Measurements from ENCODE around the gene OR1G1. TPM values are rescaled to one million over a fixed set of nuclear protein-coding genes. Genes with fewer than 3 reads are reported as not detected.
"Not testable (repeated sequence)": the region's sequence is repeated elsewhere in the genome, so short reads cannot be mapped to it uniquely, and the experiment has no call there.

Gene OR1G1
- not detected in 3 replicates for total RNA-seq
- long read RNA-seq: 0 reads

- Mint-ChIP-seq H3K9me3 (ENCODE audit: low read depth) (no peaks in the 10 kb centered on the region), H3K4me3 (ENCODE audit: unreplicated experiment) (no peak within 1 kb of the TSS), H3K36me3 (ENCODE audit: low read depth) (no peaks in the 10 kb centered on the region), H3K27me3 (ENCODE audit: low read depth) (peaks cover 17% of the 10 kb centered on the region), H3K4me1 (ENCODE audit: low read depth) (no peaks in the 10 kb centered on the region), H3K27ac (ENCODE audit: unreplicated experiment) (no peak within 1 kb of the TSS)
- TF ChIP-seq CTCF (IDR thresholded peaks at IDR 0.05): no peak
- DNase-seq (ENCODE audit: low spot score): no peak
Observed at GRCh38 chr17:3127451-3127850, at the start of gene OR1G1. OR1G1 (minus strand) TSS chr17:3127551; CDS start chr17:3127551, 0 bp downstream.

- no peak overlapping the region for H3K27ac Mint-ChIP-seq (ENCODE audit: unreplicated experiment)
- H3K4me3 Mint-ChIP-seq (ENCODE audit: unreplicated experiment): no peak overlapping the region
- TF ChIP-seq CTCF (IDR thresholded peaks at IDR 0.05): no peak
- peaks cover 5% of the 10 kb centered on the region for H3K27me3 Mint-ChIP-seq (ENCODE audit: low read depth)
- no peak for DNase-seq (ENCODE audit: low spot score)
- H3K9me3 Mint-ChIP-seq (ENCODE audit: low read depth): peaks cover 14% of the 10 kb centered on the region
- H3K4me1 Mint-ChIP-seq (ENCODE audit: low read depth): no peaks in the 10 kb centered on the region
- H3K36me3 Mint-ChIP-seq (ENCODE audit: low read depth): no peaks in the 10 kb centered on the region
Observed at GRCh38 chr17:3167574-3167973, 40.2 kb upstream of the OR1G1 start.

- no peak for DNase-seq (ENCODE audit: low spot score)
- Mint-ChIP-seq H3K36me3 (ENCODE audit: low read depth) (no peaks in the 10 kb centered on the region), H3K4me1 (ENCODE audit: low read depth) (no peaks in the 10 kb centered on the region), H3K27ac (ENCODE audit: unreplicated experiment) (no peak overlapping the region), H3K27me3 (ENCODE audit: low read depth) (peaks cover 22% of the 10 kb centered on the region), H3K9me3 (ENCODE audit: low read depth) (peaks cover 5% of the 10 kb centered on the region), H3K4me3 (ENCODE audit: unreplicated experiment) (no peak overlapping the region)
- TF ChIP-seq CTCF (IDR thresholded peaks at IDR 0.05): no peak
Observed at GRCh38 chr17:3157218-3157617, 29.9 kb upstream of the OR1G1 start.

- H3K9me3 Mint-ChIP-seq (ENCODE audit: low read depth): peaks cover 26% of the 10 kb centered on the region
- H3K4me3 Mint-ChIP-seq (ENCODE audit: unreplicated experiment); H3K27ac Mint-ChIP-seq (ENCODE audit: unreplicated experiment); H3K36me3 Mint-ChIP-seq (ENCODE audit: low read depth); H3K4me1 Mint-ChIP-seq (ENCODE audit: low read depth); DNase-seq (ENCODE audit: low spot score); H3K27me3 Mint-ChIP-seq (ENCODE audit: low read depth): not testable (repeated sequence)
Observed at GRCh38 chr17:3137494-3137893, 10.1 kb upstream of the OR1G1 start.

GRCh38 chr17:3104322-3104721 is 23.0 kb downstream of the OR1G1 start, which contains the start of gene OR1D2:
OR1D2 (minus strand) TSS chr17:3104422; CDS start chr17:3092996, 11,426 bp downstream.
- H3K4me1 Mint-ChIP-seq (ENCODE audit: low read depth): no peaks in the 10 kb centered on the region
- TF ChIP-seq CTCF (IDR thresholded peaks at IDR 0.05): no peak
- no peak within 1 kb of the TSS for H3K4me3 Mint-ChIP-seq (ENCODE audit: unreplicated experiment)
- H3K27ac Mint-ChIP-seq (ENCODE audit: unreplicated experiment): no peak within 1 kb of the TSS
- H3K36me3 Mint-ChIP-seq (ENCODE audit: low read depth): no peaks in the 10 kb centered on the region
- peaks cover 18% of the 10 kb centered on the region for H3K9me3 Mint-ChIP-seq (ENCODE audit: low read depth)
- H3K27me3 Mint-ChIP-seq (ENCODE audit: low read depth): peaks cover 17% of the 10 kb centered on the region
- DNase-seq (ENCODE audit: low spot score): no peak

Other genes starting within 250 kb of the OR1G1 start
- not detected in 3 replicates for gene OR1D5, start 63.9 kb downstream of the OR1G1 start, total RNA-seq
- gene OR1D2, start 23.1 kb downstream of the OR1G1 start, total RNA-seq: not detected in 3 replicates
- not detected in 3 replicates for gene OR1A2, start 70.0 kb upstream of the OR1G1 start, total RNA-seq
- not detected in 3 replicates for gene OR1A1, start 80.1 kb upstream of the OR1G1 start, total RNA-seq
- gene OR3A1, start 170.8 kb upstream of the OR1G1 start, total RNA-seq: not detected in 3 replicates